Measurements from ENCODE around the gene ASRGL1. TPM values are rescaled to one million over a fixed set of nuclear protein-coding genes. Genes with fewer than 3 reads are reported as not detected.
"Not testable (repeated sequence)": the region's sequence is repeated elsewhere in the genome, so short reads cannot be mapped to it uniquely, and the experiment has no call there.

ASRGL1 gene
- total RNA-seq, 5 donors from 2014 or later (not counting 1 experiment from before 2014, with no cell fraction given) = 0.88 to 2.6 (median 1.9) TPM

DNA sequence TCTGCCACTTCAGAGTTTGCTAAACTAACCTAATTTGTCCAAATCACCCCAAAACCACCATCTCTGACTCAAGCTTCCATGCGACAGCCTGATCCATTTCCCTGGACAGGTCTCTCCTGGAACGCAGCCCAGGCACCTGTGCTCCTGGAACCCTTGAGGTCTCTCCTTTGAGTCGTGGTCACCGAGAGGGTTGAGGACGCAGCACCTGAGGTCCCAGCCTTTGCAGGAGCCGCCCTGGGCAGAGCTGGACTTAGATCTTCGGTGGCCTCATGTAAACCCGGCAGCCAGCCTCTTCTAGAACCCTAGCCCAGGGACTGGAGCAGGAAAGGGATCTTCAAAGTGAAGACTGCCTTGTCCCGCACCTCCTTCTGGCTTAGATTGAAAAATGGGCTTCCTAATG lies 37.6 kb downstream of the ASRGL1 start:
- WGBS (ENCODE audit: insufficient coverage) = 97% methylated on average over 8 of the region's 9 CpGs
- Histone ChIP-seq H3K9me3 (no peaks in the 10 kb centered on the region), H3K27me3 (replicated peaks in 1 of 2; ENCODE audit: control insufficient read depth in 2 of 2, extremely low read depth in 1 of 2, insufficient read depth in 2 of 2, low read length in 1 of 2) (no peaks in the 10 kb centered on the region), H3K36me3 (ENCODE audit: control insufficient read depth in 2 of 2, extremely low read depth in 1 of 2, insufficient read depth in 1 of 2, low read length in 1 of 2) (no peaks in the 10 kb centered on the region), H3K27ac (ENCODE audit: low read length) (no peak overlapping the region), H3K4me1 (ENCODE audit: control insufficient read depth in 1 of 2, extremely low read depth in 1 of 2, insufficient read depth in 2 of 2, low read length in 2 of 2) (peaks cover 0 to 8% of the 10 kb centered on the region in 2 experiments), H3K4me3 (ENCODE audit: control insufficient read depth in 1 of 2, extremely low read depth in 1 of 2, low read length in 1 of 2) (no peak overlapping the region)
- H3K36me3 Mint-ChIP-seq = no peaks in the 10 kb centered on the region
- H3K9me3 Mint-ChIP-seq = no peaks in the 10 kb centered on the region
- POLR2A ChIA-PET = no interaction called here
- H3K27ac Mint-ChIP-seq = no peak overlapping the region
- no peak overlapping the region for H3K4me3 Mint-ChIP-seq
- H3K27me3 Mint-ChIP-seq = no peaks in the 10 kb centered on the region
- peaks cover 0 to 12% (median 6%) of the 10 kb centered on the region in 3 donors for H3K4me1 Mint-ChIP-seq
- CTCF ChIA-PET = interaction anchor here in 1 of 2 donors (0.8 to 3.4 kb wide), 2 partner anchors 34 to 37 kb away, joined by 4 to 18 read pairs; no protein-coding TSS in a partner anchor
- no peak for DNase-seq
- ATAC-seq (replicated peaks in 1 of 4) = no peak

DNA sequence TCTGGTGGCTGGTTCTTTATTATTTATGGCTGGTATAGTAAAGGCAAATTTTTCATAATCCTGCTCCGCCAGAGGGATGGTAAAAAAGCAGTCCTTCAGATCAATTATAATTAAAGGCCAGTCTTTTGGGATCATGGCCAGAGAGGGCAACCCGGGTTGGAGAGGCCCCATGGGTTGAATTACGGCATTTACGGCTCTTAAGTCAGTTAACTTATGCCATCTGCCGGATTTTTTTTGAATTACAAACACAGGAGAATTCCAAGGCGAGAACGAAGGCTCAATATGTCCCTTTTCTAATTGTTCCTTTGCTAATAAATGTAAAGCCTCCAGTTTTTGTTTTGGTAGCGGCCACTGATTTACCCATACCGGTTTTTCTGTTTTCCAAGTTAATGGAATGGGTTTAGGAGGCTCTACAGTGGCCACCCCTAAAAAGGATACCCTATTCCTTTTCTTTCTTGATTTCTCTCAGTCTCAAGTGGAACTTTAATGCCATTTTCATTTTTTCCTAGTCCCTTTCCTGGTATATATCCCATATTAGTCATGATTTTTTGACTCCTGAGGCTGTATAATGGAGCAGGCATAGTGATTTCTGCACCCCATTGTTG lies 41.3 kb downstream of the ASRGL1 start:
- peak in 2 of 35 experiments; percentile 13 to 68 for DNase-seq

GRCh38 chr11:62379586-62379985 lies 42.3 kb downstream of the ASRGL1 start:
- H3K9me3 ChIP-seq; H3K4me3 ChIP-seq (ENCODE audit: control insufficient read depth in 1 of 2, extremely low read depth in 1 of 2, low read length in 1 of 2); H3K27ac ChIP-seq (ENCODE audit: low read length); DNase-seq; H3K36me3 Mint-ChIP-seq; H3K27me3 ChIP-seq (replicated peaks in 1 of 2; ENCODE audit: control insufficient read depth in 2 of 2, extremely low read depth in 1 of 2, insufficient read depth in 2 of 2, low read length in 1 of 2); H3K27me3 Mint-ChIP-seq; H3K4me1 Mint-ChIP-seq; H3K36me3 ChIP-seq (ENCODE audit: control insufficient read depth in 2 of 2, extremely low read depth in 1 of 2, insufficient read depth in 1 of 2, low read length in 1 of 2); H3K4me3 Mint-ChIP-seq; H3K27ac Mint-ChIP-seq; H3K4me1 ChIP-seq (ENCODE audit: control insufficient read depth in 1 of 2, extremely low read depth in 1 of 2, insufficient read depth in 2 of 2, low read length in 2 of 2); POLR2A ChIA-PET; ATAC-seq (replicated peaks in 1 of 4); H3K9me3 Mint-ChIP-seq: not testable (repeated sequence)
- CTCF ChIA-PET = interaction anchor here in 1 of 2 donors (0.9 kb wide), 1 partner anchor 15 kb away, joined by 3 read pairs; no protein-coding TSS in a partner anchor
- WGBS (ENCODE audit: insufficient coverage) = 100% methylated on average over 1 of the region's 2 CpGs

More for the DNA sequence above, 41.3 kb downstream of the ASRGL1 start:
- H3K36me3 Mint-ChIP-seq; ATAC-seq (replicated peaks in 1 of 4); POLR2A ChIA-PET; H3K9me3 Mint-ChIP-seq; H3K36me3 ChIP-seq (ENCODE audit: control insufficient read depth in 2 of 2, extremely low read depth in 1 of 2, insufficient read depth in 1 of 2, low read length in 1 of 2); H3K27ac ChIP-seq (ENCODE audit: low read length); H3K27me3 ChIP-seq (replicated peaks in 1 of 2; ENCODE audit: control insufficient read depth in 2 of 2, extremely low read depth in 1 of 2, insufficient read depth in 2 of 2, low read length in 1 of 2); H3K4me1 Mint-ChIP-seq; H3K9me3 ChIP-seq; H3K4me3 ChIP-seq (ENCODE audit: control insufficient read depth in 1 of 2, extremely low read depth in 1 of 2, low read length in 1 of 2); H3K4me1 ChIP-seq (ENCODE audit: control insufficient read depth in 1 of 2, extremely low read depth in 1 of 2, insufficient read depth in 2 of 2, low read length in 2 of 2); H3K4me3 Mint-ChIP-seq; H3K27me3 Mint-ChIP-seq: not testable (repeated sequence)
- WGBS (ENCODE audit: insufficient coverage) = 10% methylated on average over 4 of the region's 9 CpGs
- CTCF ChIA-PET = interaction anchor here in 1 of 2 donors (0.7 to 3.4 kb wide), 4 partner anchors 38 to 581 kb away, joined by 3 to 18 read pairs (median 4); no protein-coding TSS in a partner anchor
- peak overlapping the region in 1 of 2 donors; percentile 76 for H3K27ac Mint-ChIP-seq

GRCh38 chr11:62380821-62381245 lies 43.6 kb downstream of the ASRGL1 start:
- ATAC-seq (replicated peaks in 1 of 4) = peak; percentile 77 to 86 (median 80)
- H3K4me3 Mint-ChIP-seq; H3K27ac ChIP-seq (ENCODE audit: low read length); H3K9me3 ChIP-seq; H3K9me3 Mint-ChIP-seq; H3K4me3 ChIP-seq (ENCODE audit: control insufficient read depth in 1 of 2, extremely low read depth in 1 of 2, low read length in 1 of 2); H3K27me3 ChIP-seq (replicated peaks in 1 of 2; ENCODE audit: control insufficient read depth in 2 of 2, extremely low read depth in 1 of 2, insufficient read depth in 2 of 2, low read length in 1 of 2); H3K36me3 ChIP-seq (ENCODE audit: control insufficient read depth in 2 of 2, extremely low read depth in 1 of 2, insufficient read depth in 1 of 2, low read length in 1 of 2); CTCF ChIA-PET; H3K36me3 Mint-ChIP-seq; H3K27ac Mint-ChIP-seq; H3K27me3 Mint-ChIP-seq: not testable (repeated sequence)
- peaks cover 0 to 11% of the 10 kb centered on the region in 2 experiments for H3K4me1 ChIP-seq (ENCODE audit: control insufficient read depth in 1 of 2, extremely low read depth in 1 of 2, insufficient read depth in 2 of 2, low read length in 2 of 2)
- 14% methylated on average over 9 of the region's 12 CpGs for WGBS (ENCODE audit: insufficient coverage)
- POLR2A ChIA-PET = interaction anchor here in 1 of 2 donors (0.6 kb wide), 1 partner anchor 273 kb away, joined by 3 read pairs; no protein-coding TSS in a partner anchor
- H3K4me1 Mint-ChIP-seq = peaks cover 6 to 11% (median 7%) of the 10 kb centered on the region in 3 donors
- peak in 23 of 35 experiments; percentile 15 to 83 (median 30) for DNase-seq

DNA sequence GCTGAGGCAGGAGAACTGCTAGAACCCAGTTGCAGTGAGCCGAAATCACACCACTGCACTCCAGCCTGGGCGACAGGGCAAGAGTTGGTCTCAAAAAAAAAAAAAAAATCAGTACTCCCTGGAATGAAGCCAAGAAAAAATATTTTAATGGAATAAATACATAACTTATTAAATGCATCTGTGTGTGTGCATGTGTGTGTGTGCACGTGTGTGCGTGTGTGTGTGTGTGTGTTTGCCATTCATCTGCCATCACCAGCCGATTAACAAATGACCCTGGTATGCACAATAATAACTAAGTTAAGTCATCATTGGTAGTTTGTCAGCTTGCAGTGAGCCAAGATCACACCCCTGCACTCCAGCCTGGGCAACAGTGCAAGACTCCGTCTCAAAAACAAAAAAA lies 46.6 kb downstream of the ASRGL1 start:
- no peak overlapping the region for H3K4me3 Mint-ChIP-seq

GRCh38 chr11:62386083-62386482 lies 48.8 kb downstream of the ASRGL1 start:
- H3K4me1 ChIP-seq (ENCODE audit: control insufficient read depth in 1 of 2, extremely low read depth in 1 of 2, insufficient read depth in 2 of 2, low read length in 2 of 2) = peaks cover 2 to 12% of the 10 kb centered on the region in 2 experiments
- not testable (repeated sequence) for H3K36me3 Mint-ChIP-seq; H3K36me3 ChIP-seq (ENCODE audit: control insufficient read depth in 2 of 2, extremely low read depth in 1 of 2, insufficient read depth in 1 of 2, low read length in 1 of 2); H3K27ac Mint-ChIP-seq; H3K4me3 Mint-ChIP-seq; H3K27me3 ChIP-seq (replicated peaks in 1 of 2; ENCODE audit: control insufficient read depth in 2 of 2, extremely low read depth in 1 of 2, insufficient read depth in 2 of 2, low read length in 1 of 2); H3K27ac ChIP-seq (ENCODE audit: low read length); H3K4me3 ChIP-seq (ENCODE audit: control insufficient read depth in 1 of 2, extremely low read depth in 1 of 2, low read length in 1 of 2); H3K27me3 Mint-ChIP-seq; H3K9me3 ChIP-seq; H3K9me3 Mint-ChIP-seq
- DNase-seq (peak in 1 of 35 experiments; percentile 52), ATAC-seq (replicated peaks in 1 of 4) (peak; percentile 75 to 86 (median 78))
- CTCF ChIA-PET = interaction anchor here in 1 of 2 donors (1.4 kb wide), 1 partner anchor 46 kb away, joined by 3 read pairs; no protein-coding TSS in a partner anchor
- WGBS (ENCODE audit: insufficient coverage) = no CpG with 5 or more reads among the region's 3 CpGs
- POLR2A ChIA-PET = interaction anchor here in 1 of 2 donors (0.7 kb wide), 1 partner anchor 87 kb away, joined by 3 read pairs; no protein-coding TSS in a partner anchor
- H3K4me1 Mint-ChIP-seq = peaks cover 7 to 12% (median 8%) of the 10 kb centered on the region in 3 donors

More for the DNA sequence above, 46.6 kb downstream of the ASRGL1 start:
- ChIA-PET CTCF (no interaction called here), POLR2A (no interaction called here)
- peaks cover 12 to 17% (median 13%) of the 10 kb centered on the region in 3 donors for H3K4me1 Mint-ChIP-seq
- H3K27ac Mint-ChIP-seq = no peak overlapping the region
- no peaks in the 10 kb centered on the region for H3K9me3 Mint-ChIP-seq
- Histone ChIP-seq H3K27me3 (replicated peaks in 1 of 2; ENCODE audit: control insufficient read depth in 2 of 2, extremely low read depth in 1 of 2, insufficient read depth in 2 of 2, low read length in 1 of 2) (no peaks in the 10 kb centered on the region), H3K36me3 (ENCODE audit: control insufficient read depth in 2 of 2, extremely low read depth in 1 of 2, insufficient read depth in 1 of 2, low read length in 1 of 2) (no peaks in the 10 kb centered on the region), H3K9me3 (no peaks in the 10 kb centered on the region), H3K4me3 (ENCODE audit: control insufficient read depth in 1 of 2, extremely low read depth in 1 of 2, low read length in 1 of 2) (no peak overlapping the region), H3K4me1 (ENCODE audit: control insufficient read depth in 1 of 2, extremely low read depth in 1 of 2, insufficient read depth in 2 of 2, low read length in 2 of 2) (peaks cover 2 to 18% of the 10 kb centered on the region in 2 experiments), H3K27ac (ENCODE audit: low read length) (no peak overlapping the region)
- no peaks in the 10 kb centered on the region for H3K27me3 Mint-ChIP-seq
- ATAC-seq (replicated peaks in 1 of 4) (no peak), DNase-seq (no peak)
- 100% methylated on average over 1 of the region's 6 CpGs for WGBS (ENCODE audit: insufficient coverage)
- H3K36me3 Mint-ChIP-seq = no peaks in the 10 kb centered on the region

Data from T-cell (primary cell).